Inflammatory macrophage (primary cell): ENCODE results near the gene HCK.
"Not testable (repeated sequence)": the region's sequence is repeated elsewhere in the genome, so short reads cannot be mapped to it uniquely, and the experiment has no call there.

Experiments
- DNase-seq, 2 donors: peaks; one replicate each; pipeline ENCODE4 v3.0.0-alpha.2; 2020 to 2022

Gene HCK

GRCh38 chr20:32029561-32029960, 22.5 kb upstream of the HCK start:
- DNase-seq, result no peak

GRCh38 chr20:32031007-32031958, 20.8 kb upstream of the HCK start:
- peak; percentile 67 to 71 for DNase-seq

- peak in 1 of 2 donors; percentile 34 for DNase-seq
These were observed 18.7 kb upstream of the HCK start for GRCh38 chr20:32033316-32033715.

GRCh38 chr20:32033721-32034120, 18.3 kb upstream of the HCK start:
- not testable (repeated sequence) for DNase-seq

- peak; percentile 61 to 82 for DNase-seq
These were observed 17.2 kb upstream of the HCK start for GRCh38 chr20:32034581-32035425.

- no peak for DNase-seq
These were observed 16.6 kb upstream of the HCK start for GRCh38 chr20:32035426-32035779.

- DNase-seq, result no peak
These were observed 15.8 kb upstream of the HCK start for GRCh38 chr20:32036252-32036651.

- DNase-seq, result peak; percentile 58 to 61
These were observed 15.1 kb upstream of the HCK start for GRCh38 chr20:32036716-32037485.

- peak; percentile 18 to 43 for DNase-seq
These were observed 14.1 kb upstream of the HCK start for GRCh38 chr20:32037929-32038328.

GRCh38 chr20:32040142-32040953, 11.7 kb upstream of the HCK start:
- DNase-seq, result peak; percentile 96 to 97

GRCh38 chr20:32045999-32046398, 6.0 kb upstream of the HCK start:
- DNase-seq, result no peak

- DNase-seq, result no peak
These were observed 1.7 kb upstream of the HCK start for GRCh38 chr20:32050324-32050841.

GRCh38 chr20:32050851-32051556, 1.0 kb upstream of the HCK start:
- peak; percentile 72 to 79 for DNase-seq

- DNase-seq, result no peak
These were observed 337 bp upstream of the HCK start for GRCh38 chr20:32051720-32052089.

- peak; percentile 88 to 93 for DNase-seq
These were observed 828 bp downstream of the HCK start for GRCh38 chr20:32052778-32053362.

- peak in 1 of 2 donors; percentile 2 for DNase-seq
These were observed 1.6 kb downstream of the HCK start for GRCh38 chr20:32053648-32054047.

- DNase-seq, result peak; percentile 72 to 80
These were observed 4.9 kb downstream of the HCK start for GRCh38 chr20:32056708-32057483.

GRCh38 chr20:32057656-32058184, 5.7 kb downstream of the HCK start:
- DNase-seq, result no peak

GRCh38 chr20:32059189-32059588, 7.1 kb downstream of the HCK start:
- DNase-seq, result no peak
